ENCODE data around the gene TAMALIN. TPM values are rescaled to one million over a fixed set of nuclear protein-coding genes. Genes with fewer than 3 reads are reported as not detected.
A peak's percentile ranks its signal among the peaks of the same experiment; 100 is the strongest.

TAMALIN gene
- total RNA-seq, 1 experiment from 2014 or later: 0.58 TPM

DNA sequence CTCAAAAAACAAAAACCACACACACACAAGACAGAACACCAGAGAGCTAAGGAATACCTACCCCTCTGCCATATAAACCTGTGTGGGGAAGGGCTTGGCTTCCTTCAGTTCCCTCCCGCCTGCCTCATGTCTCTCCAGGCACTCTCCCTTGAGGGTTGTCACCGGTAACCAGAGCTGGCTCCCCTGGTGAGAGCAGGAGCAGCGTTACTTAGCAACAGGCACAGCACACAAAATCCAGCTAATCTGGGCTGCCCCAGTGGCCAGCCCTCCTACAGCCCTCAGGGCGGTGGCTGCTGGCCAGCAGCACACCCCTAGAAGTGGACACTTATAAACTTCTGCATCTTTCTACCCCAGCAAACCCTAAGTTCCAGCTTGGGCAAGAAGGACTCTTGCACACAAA, 22.9 kb downstream of the TAMALIN start:
- Histone ChIP-seq H3K27ac (ENCODE audit: low read length) (no peak overlapping the region), H3K79me2 (ENCODE audit: low read length) (no peaks in the 10 kb centered on the region), H3K36me3 (ENCODE audit: low read depth, low read length) (no peaks in the 10 kb centered on the region), H3K27me3 (ENCODE audit: low read length) (no peaks in the 10 kb centered on the region), H3K4me1 (ENCODE audit: insufficient read depth, low read length) (peaks cover 21% of the 10 kb centered on the region), H3K4me3 (ENCODE audit: low read length) (no peak overlapping the region), H3K9me2 (replicated peaks; ENCODE audit: low read length) (no peaks in the 10 kb centered on the region), H3K9me3 (ENCODE audit: low read length) (no peaks in the 10 kb centered on the region), H4K20me1 (ENCODE audit: low read length) (no peaks in the 10 kb centered on the region), H3K4me2 (ENCODE audit: low read length) (no peak overlapping the region), H2AFZ (ENCODE audit: low read length) (no peak overlapping the region), H3F3A (ENCODE audit: low read length, unreplicated experiment) (no peaks in the 10 kb centered on the region), H3K9ac (ENCODE audit: low read length) (no peak overlapping the region)
- no peak for ATAC-seq
- TF ChIP-seq CTCF (conservative IDR thresholded peaks at IDR 0.05; ENCODE audit: low read depth, low read length): no peak
- no peak for TF ChIP-seq EZH2 (IDR thresholded peaks at IDR 0.05; ENCODE audit: low read length, unreplicated experiment)
- no peak for TF ChIP-seq EZH2phosphoT487 (IDR thresholded peaks at IDR 0.05; ENCODE audit: borderline replicate concordance, low read length)
- POLR2A ChIA-PET (ENCODE audit: unreplicated experiment): no interaction called here
- intact Hi-C loops (cut with micrococcal nuclease): no loop called here
- CTCF ChIA-PET: interaction anchor here (0.5 kb wide), 1 partner anchor 55 kb away, joined by 7 read pairs; no protein-coding TSS in a partner anchor
- no TSS peak for BruUV-seq (replicated peaks)
- peak; percentile 25 for DNase-seq

DNA sequence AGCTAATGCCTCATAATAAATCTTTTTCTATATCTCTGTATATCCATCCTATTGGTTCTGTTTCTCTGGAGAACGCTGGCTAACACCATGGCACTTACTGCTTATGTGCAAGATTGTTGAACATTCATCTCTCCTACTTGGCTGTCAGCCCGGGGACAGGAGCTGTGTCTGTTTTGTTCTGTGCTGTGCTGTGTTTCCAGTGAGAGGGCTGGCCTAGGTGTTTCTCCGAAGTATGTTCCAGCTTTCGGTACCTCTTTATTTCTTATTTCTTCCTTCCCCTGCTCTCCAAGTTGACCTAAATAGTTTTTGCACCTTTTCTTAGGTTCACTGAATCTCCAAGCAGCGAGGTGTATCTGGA, 25.7 kb downstream of the TAMALIN start:
- Histone ChIP-seq H3K4me3 (ENCODE audit: low read length) (peak overlapping the region; percentile 65), H3K9ac (ENCODE audit: low read length) (peak overlapping the region; percentile 53), H3K27ac (ENCODE audit: low read length) (peak overlapping the region; percentile 49), H3K4me2 (ENCODE audit: low read length) (peak overlapping the region; percentile 94), H3K9me3 (ENCODE audit: low read length) (no peaks in the 10 kb centered on the region), H3K79me2 (ENCODE audit: low read length) (peaks cover 1% of the 10 kb centered on the region; the same call in 1 of the 2 replicates), H3F3A (ENCODE audit: low read length, unreplicated experiment) (no peaks in the 10 kb centered on the region), H2AFZ (ENCODE audit: low read length) (peak overlapping the region; percentile 74), H3K9me2 (replicated peaks; ENCODE audit: low read length) (no peaks in the 10 kb centered on the region), H3K36me3 (ENCODE audit: low read depth, low read length) (no peaks in the 10 kb centered on the region), H3K4me1 (ENCODE audit: insufficient read depth, low read length) (peaks cover 21% of the 10 kb centered on the region), H4K20me1 (ENCODE audit: low read length) (no peaks in the 10 kb centered on the region), H3K27me3 (ENCODE audit: low read length) (no peaks in the 10 kb centered on the region)
- peak; percentile 36 for ATAC-seq
- POLR2A ChIA-PET (ENCODE audit: unreplicated experiment): interaction anchor here (0.6 to 1.1 kb wide), 4 partner anchors 19 to 313 kb away, joined by 3 to 5 read pairs (median 4); partner anchors contain the start of gene NR4A1
- CTCF ChIA-PET: interaction anchor here (0.8 to 1.0 kb wide), 4 partner anchors 9 to 39 kb away, joined by 3 to 6 read pairs (median 4); no protein-coding TSS in a partner anchor
- BruUV-seq (replicated peaks): TSS peak; percentile 42
- DNase-seq: peak; percentile 30
- TF ChIP-seq EZH2 (IDR thresholded peaks at IDR 0.05; ENCODE audit: low read length, unreplicated experiment) (no peak), EZH2phosphoT487 (IDR thresholded peaks at IDR 0.05; ENCODE audit: borderline replicate concordance, low read length) (no peak), CTCF (conservative IDR thresholded peaks at IDR 0.05; ENCODE audit: low read depth, low read length) (no peak)
- intact Hi-C loops (cut with micrococcal nuclease): no loop called here

- POLR2A ChIA-PET (ENCODE audit: unreplicated experiment): interaction anchor here (0.6 to 1.1 kb wide), 4 partner anchors 18 to 312 kb away, joined by 3 to 5 read pairs (median 4); partner anchors contain the start of gene NR4A1
- CTCF ChIA-PET: interaction anchor here (0.6 to 1.0 kb wide), 7 partner anchors 10 to 295 kb away, joined by 3 to 6 read pairs (median 3); partner anchors contain the start of gene ATG101
- peaks cover 4% of the 10 kb centered on the region; the same call in 1 of the 2 replicates for H3K79me2 ChIP-seq (ENCODE audit: low read length)
- peak overlapping the region; percentile 50 for H3K27ac ChIP-seq (ENCODE audit: low read length)
- H3K9me2 ChIP-seq (replicated peaks; ENCODE audit: low read length): no peaks in the 10 kb centered on the region
- DNase-seq (peak; percentile 95), ATAC-seq (peak; percentile 95)
- no peaks in the 10 kb centered on the region for H3K27me3 ChIP-seq (ENCODE audit: low read length)
- H3F3A ChIP-seq (ENCODE audit: low read length, unreplicated experiment): no peaks in the 10 kb centered on the region
- H3K4me2 ChIP-seq (ENCODE audit: low read length): peak overlapping the region; percentile 94
- BruUV-seq (replicated peaks): no TSS peak
- peak overlapping the region; percentile 74 for H2AFZ ChIP-seq (ENCODE audit: low read length)
- H3K9me3 ChIP-seq (ENCODE audit: low read length): no peaks in the 10 kb centered on the region
- H3K4me3 ChIP-seq (ENCODE audit: low read length): peak overlapping the region; percentile 65
- TF ChIP-seq EZH2phosphoT487 (IDR thresholded peaks at IDR 0.05; ENCODE audit: borderline replicate concordance, low read length) (no peak), CTCF (conservative IDR thresholded peaks at IDR 0.05; ENCODE audit: low read depth, low read length) (no peak), EZH2 (IDR thresholded peaks at IDR 0.05; ENCODE audit: low read length, unreplicated experiment) (no peak)
- no peaks in the 10 kb centered on the region for H4K20me1 ChIP-seq (ENCODE audit: low read length)
- H3K4me1 ChIP-seq (ENCODE audit: insufficient read depth, low read length): peaks cover 21% of the 10 kb centered on the region
- H3K9ac ChIP-seq (ENCODE audit: low read length): peak overlapping the region; percentile 67
- intact Hi-C loops (cut with micrococcal nuclease): no loop called here
- H3K36me3 ChIP-seq (ENCODE audit: low read depth, low read length): no peaks in the 10 kb centered on the region
Measured at GRCh38 chr12:52032804-52033445, 26.2 kb downstream of the TAMALIN start.
